Measurements from ENCODE around the gene C2CD4C.
"Not testable (repeated sequence)": the region's sequence is repeated elsewhere in the genome, so short reads cannot be mapped to it uniquely, and the experiment has no call there.

C2CD4C gene

GRCh38 chr19:397941-398706 is 10.8 kb downstream of the C2CD4C start:
- no peak for DNase-seq

- DNase-seq, result no peak
Measured at GRCh38 chr19:397321-397720, 11.6 kb downstream of the C2CD4C start.

GRCh38 chr19:395467-395866 is 13.5 kb downstream of the C2CD4C start:
- no peak for DNase-seq

- DNase-seq, result not testable (repeated sequence)
Measured at GRCh38 chr19:394857-395256, 14.1 kb downstream of the C2CD4C start.

GRCh38 chr19:393560-393959 is 15.4 kb downstream of the C2CD4C start:
- not testable (repeated sequence) for DNase-seq

- DNase-seq, result no peak
Measured at GRCh38 chr19:392375-392970, 16.5 kb downstream of the C2CD4C start.

- no peak for DNase-seq
Measured at GRCh38 chr19:391726-392374, 17.1 kb downstream of the C2CD4C start.

- DNase-seq, result no peak
Measured at GRCh38 chr19:391207-391557, 17.8 kb downstream of the C2CD4C start.

- DNase-seq, result no peak
Measured at GRCh38 chr19:390386-391206, 18.4 kb downstream of the C2CD4C start.

- no peak for DNase-seq
Measured at GRCh38 chr19:389935-390289, 19.0 kb downstream of the C2CD4C start.

GRCh38 chr19:389255-389934 is 19.6 kb downstream of the C2CD4C start:
- no peak for DNase-seq

GRCh38 chr19:388691-389090 is 20.3 kb downstream of the C2CD4C start:
- no peak for DNase-seq

GRCh38 chr19:387777-388176 is 21.2 kb downstream of the C2CD4C start:
- DNase-seq, result no peak

- DNase-seq, result not testable (repeated sequence)
Measured at GRCh38 chr19:386632-387301, 22.2 kb downstream of the C2CD4C start.

- not testable (repeated sequence) for DNase-seq
Measured at GRCh38 chr19:386189-386588, 22.8 kb downstream of the C2CD4C start.

GRCh38 chr19:384799-385169 is 24.2 kb downstream of the C2CD4C start:
- no peak for DNase-seq

GRCh38 chr19:383922-384798 is 24.8 kb downstream of the C2CD4C start:
- DNase-seq, result no peak

- DNase-seq, result no peak
Measured at GRCh38 chr19:383040-383439, 25.9 kb downstream of the C2CD4C start.

GRCh38 chr19:382578-382977 is 26.4 kb downstream of the C2CD4C start:
- DNase-seq, result peak; percentile 31 to 60

GRCh38 chr19:381901-382300 is 27.0 kb downstream of the C2CD4C start:
- not testable (repeated sequence) for DNase-seq

- not testable (repeated sequence) for DNase-seq
Measured at GRCh38 chr19:380618-381219, 28.2 kb downstream of the C2CD4C start.

All from CD4-positive, alpha-beta T cell treated with Interferon alpha-2 for 1 hour (primary cell).